ENCODE results near the gene TMUB2. TPM values are rescaled to one million over a fixed set of nuclear protein-coding genes. Genes with fewer than 3 reads are reported as not detected.
"Not testable (repeated sequence)": the region's sequence is repeated elsewhere in the genome, so short reads cannot be mapped to it uniquely, and the experiment has no call there.

TMUB2 gene
- total RNA-seq, 2 experiments from 2014 or later = 21.8 to 21.9 TPM

GRCh38 chr17:44222112-44222869 lies 35.5 kb downstream of the TMUB2 start:
- DNase-seq = peak; percentile 71
- H3K36me3 Mint-ChIP-seq = peaks cover 8% of the 10 kb centered on the region
- intact Hi-C loops (cut with micrococcal nuclease) = no loop called here
- peak overlapping the region; percentile 83 for H3K27ac Mint-ChIP-seq
- H3K4me3 Mint-ChIP-seq = peak overlapping the region; percentile 85
- peaks cover 5% of the 10 kb centered on the region for H3K4me1 Mint-ChIP-seq (ENCODE audit: low read depth)
- ChIA-PET CTCF (interaction anchor here (0.9 to 5.0 kb wide), 9 partner anchors 9 to 129 kb away, joined by 3 to 86 read pairs (median 6); partner anchors contain the start of genes GRN and HDAC5), POLR2A (interaction anchor here (0.5 to 3.6 kb wide), 9 partner anchors 11 to 1298 kb away, joined by 3 to 43 read pairs (median 5); partner anchors contain the start of genes ATXN7L3, HDAC5 and TMUB2)
- H3K27me3 Mint-ChIP-seq = no peaks in the 10 kb centered on the region
- no peaks in the 10 kb centered on the region for H3K9me3 Mint-ChIP-seq

DNA sequence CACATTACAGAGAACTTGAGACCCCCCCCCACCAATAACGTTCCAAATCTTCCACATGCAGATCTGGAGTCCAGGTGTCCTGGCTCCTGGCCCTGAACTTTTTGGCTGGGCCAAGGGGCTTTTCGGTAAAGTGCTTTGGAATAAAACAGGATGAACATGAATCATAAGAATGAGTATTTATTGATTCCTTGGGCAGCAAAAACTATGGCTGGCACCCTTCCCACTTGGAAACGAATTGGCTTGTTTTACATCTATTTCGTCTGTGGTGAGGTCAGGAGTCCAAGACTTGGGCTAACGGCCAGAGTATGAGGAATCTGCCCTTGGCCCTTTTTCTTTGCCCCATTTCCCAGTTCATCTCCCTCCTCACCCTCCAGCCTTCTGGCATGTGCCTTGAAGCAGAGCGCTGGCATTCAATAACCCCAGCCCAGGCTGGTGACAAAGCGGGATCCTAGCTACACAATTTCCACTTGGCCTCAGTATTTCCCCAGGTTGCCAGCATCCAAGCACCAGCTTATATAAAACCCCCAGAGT lies 36.8 kb downstream of the TMUB2 start:
- Mint-ChIP-seq H3K4me3 (no peak overlapping the region), H3K27ac (no peak overlapping the region), H3K4me1 (ENCODE audit: low read depth) (peaks cover 5% of the 10 kb centered on the region), H3K36me3 (peaks cover 3% of the 10 kb centered on the region), H3K9me3 (no peaks in the 10 kb centered on the region), H3K27me3 (no peaks in the 10 kb centered on the region)
- intact Hi-C loops (cut with micrococcal nuclease) = no loop called here
- DNase-seq = no peak
- ChIA-PET POLR2A (no interaction called here), CTCF (interaction anchor here (1.7 kb wide), 1 partner anchor 14 kb away, joined by 6 read pairs; no protein-coding TSS in a partner anchor)

- intact Hi-C loops (cut with micrococcal nuclease) = no loop called here
- Mint-ChIP-seq H3K9me3 (no peaks in the 10 kb centered on the region), H3K36me3 (no peaks in the 10 kb centered on the region), H3K4me1 (ENCODE audit: low read depth) (no peaks in the 10 kb centered on the region), H3K4me3 (no peak overlapping the region), H3K27me3 (peaks cover 1% of the 10 kb centered on the region), H3K27ac (no peak overlapping the region)
- ChIA-PET POLR2A (interaction anchor here (1.2 kb wide), 1 partner anchor 19 kb away, joined by 4 read pairs; no protein-coding TSS in a partner anchor), CTCF (interaction anchor here (1.1 kb wide), 1 partner anchor 113 kb away, joined by 3 read pairs; no protein-coding TSS in a partner anchor)
- no peak for DNase-seq
These were observed 42.3 kb downstream of the TMUB2 start for GRCh38 chr17:44229090-44229489.

DNA sequence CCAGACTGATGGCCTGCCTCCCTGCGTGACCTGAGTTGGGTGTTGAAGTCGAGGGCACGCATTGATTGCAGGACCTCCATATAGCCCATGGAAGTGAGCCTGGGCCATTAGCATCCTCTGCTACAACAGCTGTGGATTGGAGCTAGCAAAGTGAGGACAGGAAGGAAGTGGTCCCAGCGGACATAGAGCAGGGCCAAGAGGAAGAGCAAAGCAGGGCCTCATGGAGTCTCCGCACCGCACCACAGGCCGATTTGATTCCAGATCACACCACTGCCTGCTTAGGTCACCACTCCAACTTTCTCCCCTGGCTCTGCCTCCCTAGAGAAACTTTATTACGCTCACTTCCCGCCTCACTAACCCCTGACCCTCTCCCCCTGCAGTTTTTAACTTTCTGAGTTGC lies 43.4 kb downstream of the TMUB2 start:
- H3K4me3 Mint-ChIP-seq = no peak overlapping the region
- ChIA-PET CTCF (interaction anchor here (1.3 kb wide), 1 partner anchor 20 kb away, joined by 3 read pairs; no protein-coding TSS in a partner anchor), POLR2A (no interaction called here)
- H3K9me3 Mint-ChIP-seq = no peaks in the 10 kb centered on the region
- no peak overlapping the region for H3K27ac Mint-ChIP-seq
- H3K36me3 Mint-ChIP-seq = no peaks in the 10 kb centered on the region
- H3K27me3 Mint-ChIP-seq = peaks cover 1% of the 10 kb centered on the region
- peaks cover 4% of the 10 kb centered on the region for H3K4me1 Mint-ChIP-seq (ENCODE audit: low read depth)
- DNase-seq = no peak
- intact Hi-C loops (cut with micrococcal nuclease) = no loop called here

DNA sequence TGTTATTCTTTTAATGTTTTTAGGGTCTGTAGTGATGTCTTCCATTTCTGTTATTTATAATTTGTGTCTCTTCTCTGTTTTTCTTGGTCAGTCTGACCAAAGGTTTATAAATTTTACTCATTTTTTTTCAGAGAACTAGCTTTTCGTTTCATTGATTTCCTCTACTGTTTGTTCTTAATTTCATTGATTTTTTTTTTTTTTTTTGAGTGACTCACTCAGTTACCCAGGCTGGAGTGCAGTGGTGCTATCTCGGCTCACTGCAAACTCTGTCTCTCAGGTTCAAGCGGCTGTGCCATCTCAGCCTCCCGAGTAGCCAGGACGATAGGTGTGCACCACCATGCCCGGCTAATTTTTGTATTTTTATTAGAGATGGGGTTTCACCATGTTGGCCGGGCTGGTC lies 45.3 kb downstream of the TMUB2 start:
- peaks cover 1% of the 10 kb centered on the region for H3K27me3 Mint-ChIP-seq
- DNase-seq = no peak
- no peaks in the 10 kb centered on the region for H3K9me3 Mint-ChIP-seq
- ChIA-PET POLR2A (no interaction called here), CTCF (interaction anchor here (0.6 kb wide), 1 partner anchor 903 kb away, joined by 3 read pairs; the partner anchor contains the start of gene ACBD4)
- H3K4me1 Mint-ChIP-seq (ENCODE audit: low read depth) = peaks cover 6% of the 10 kb centered on the region
- intact Hi-C loops (cut with micrococcal nuclease) = no loop called here
- H3K4me3 Mint-ChIP-seq = no peak overlapping the region
- H3K27ac Mint-ChIP-seq = no peak overlapping the region
- no peaks in the 10 kb centered on the region for H3K36me3 Mint-ChIP-seq

- no peaks in the 10 kb centered on the region for H3K36me3 Mint-ChIP-seq
- peaks cover 1% of the 10 kb centered on the region for H3K27me3 Mint-ChIP-seq
- peaks cover 6% of the 10 kb centered on the region for H3K4me1 Mint-ChIP-seq (ENCODE audit: low read depth)
- ChIA-PET CTCF (no interaction called here), POLR2A (no interaction called here)
- DNase-seq = no peak
- no peak overlapping the region for H3K4me3 Mint-ChIP-seq
- H3K27ac Mint-ChIP-seq = no peak overlapping the region
- intact Hi-C loops (cut with micrococcal nuclease) = no loop called here
- no peaks in the 10 kb centered on the region for H3K9me3 Mint-ChIP-seq
These were observed 46.8 kb downstream of the TMUB2 start for GRCh38 chr17:44233582-44233981.

GRCh38 chr17:44235583-44235936 lies 48.8 kb downstream of the TMUB2 start:
- H3K36me3 Mint-ChIP-seq = no peaks in the 10 kb centered on the region
- DNase-seq = no peak
- peaks cover 6% of the 10 kb centered on the region for H3K4me1 Mint-ChIP-seq (ENCODE audit: low read depth)
- ChIA-PET POLR2A (no interaction called here), CTCF (no interaction called here)
- no peak overlapping the region for H3K27ac Mint-ChIP-seq
- H3K4me3 Mint-ChIP-seq = no peak overlapping the region
- no peaks in the 10 kb centered on the region for H3K9me3 Mint-ChIP-seq
- intact Hi-C loops (cut with micrococcal nuclease) = no loop called here
- H3K27me3 Mint-ChIP-seq = peaks cover 1% of the 10 kb centered on the region

DNA sequence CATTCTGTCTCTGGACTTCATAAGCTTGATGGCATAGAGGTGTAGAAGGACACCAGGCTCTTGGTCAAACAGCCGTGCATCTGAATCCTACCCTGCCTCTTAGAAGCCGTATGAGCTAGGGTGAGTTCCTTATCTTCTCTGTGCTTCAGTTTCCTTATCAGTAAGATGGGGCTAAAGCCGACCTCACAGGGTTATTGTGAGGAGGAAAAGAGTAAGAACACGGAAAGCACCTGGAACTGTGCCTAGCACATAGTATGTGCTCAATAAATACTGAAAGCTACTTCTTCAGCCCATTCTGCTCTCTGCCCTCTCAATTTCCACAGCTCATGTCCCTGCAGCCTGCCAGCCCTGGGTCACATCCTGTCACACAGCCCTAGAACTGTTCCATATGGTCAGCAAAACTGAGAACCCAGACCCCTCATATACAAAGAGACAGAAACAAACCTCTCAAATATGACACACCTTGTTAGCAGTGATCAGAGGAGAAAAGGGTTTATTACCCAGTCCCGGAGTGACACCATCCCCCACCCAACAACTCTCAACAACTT lies 49.7 kb downstream of the TMUB2 start:
- ChIA-PET CTCF (no interaction called here), POLR2A (no interaction called here)
- Mint-ChIP-seq H3K4me3 (no peak overlapping the region), H3K4me1 (ENCODE audit: low read depth) (peaks cover 6% of the 10 kb centered on the region), H3K27ac (no peak overlapping the region), H3K27me3 (peaks cover 1% of the 10 kb centered on the region), H3K36me3 (no peaks in the 10 kb centered on the region), H3K9me3 (no peaks in the 10 kb centered on the region)
- no peak for DNase-seq
- intact Hi-C loops (cut with micrococcal nuclease) = no loop called here

GRCh38 chr17:44237886-44238285 lies 51.1 kb downstream of the TMUB2 start:
- H3K27ac Mint-ChIP-seq, H3K27me3 Mint-ChIP-seq: not testable (repeated sequence)

GRCh38 chr17:44241106-44241624 lies 54.4 kb downstream of the TMUB2 start:
- no peaks in the 10 kb centered on the region for H3K9me3 Mint-ChIP-seq
- POLR2A ChIA-PET = no interaction called here
- no peak for DNase-seq
- intact Hi-C loops (cut with micrococcal nuclease) = no loop called here
- H3K4me3 Mint-ChIP-seq = no peak overlapping the region
- CTCF ChIA-PET = no interaction called here
- H3K4me1 Mint-ChIP-seq (ENCODE audit: low read depth) = peaks cover 9% of the 10 kb centered on the region
- H3K36me3 Mint-ChIP-seq = no peaks in the 10 kb centered on the region
- H3K27ac Mint-ChIP-seq = no peak overlapping the region
- no peaks in the 10 kb centered on the region for H3K27me3 Mint-ChIP-seq

More at GRCh38 chr17:44237886-44238285, 51.1 kb downstream of the TMUB2 start:
- DNase-seq; H3K36me3 Mint-ChIP-seq; intact Hi-C loops (cut with micrococcal nuclease); H3K9me3 Mint-ChIP-seq; POLR2A ChIA-PET; H3K4me1 Mint-ChIP-seq (ENCODE audit: low read depth); H3K4me3 Mint-ChIP-seq; CTCF ChIA-PET: not testable (repeated sequence)
